ENCODE data around the gene ZNF408. TPM values are rescaled to one million over a fixed set of nuclear protein-coding genes. Genes with fewer than 3 reads are reported as not detected.
"Not testable (repeated sequence)": the region's sequence is repeated elsewhere in the genome, so short reads cannot be mapped to it uniquely, and the experiment has no call there.

The ZNF408 gene
- total RNA-seq, 1 donor from 2014 or later = 7.8 TPM

- DNase-seq (ENCODE audit: low read depth) = no peak
Measured at GRCh38 chr11:46697303-46697702, 3.5 kb upstream of the ZNF408 start.

DNA sequence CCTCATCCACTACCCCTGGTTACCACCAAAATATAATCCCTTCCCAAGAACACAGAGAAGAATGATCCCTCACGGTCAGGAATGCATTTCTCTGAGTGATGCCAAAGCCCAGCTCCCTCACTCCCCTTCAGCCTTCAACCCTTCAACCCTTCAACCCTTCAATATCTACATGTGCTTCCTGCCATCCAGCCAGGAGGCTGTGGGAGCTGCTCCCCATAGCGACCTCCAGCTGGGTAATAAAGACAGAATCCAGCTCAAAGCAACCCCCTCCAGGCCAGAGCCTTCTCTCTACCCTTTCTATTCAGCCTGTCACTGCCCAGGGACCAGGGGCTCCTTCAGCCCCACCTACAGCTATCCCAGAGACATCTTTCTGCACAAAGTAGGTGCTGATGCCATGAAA lies 3.1 kb upstream of the ZNF408 start:
- DNase-seq (ENCODE audit: low read depth) = no peak

- DNase-seq (ENCODE audit: low read depth) = peak; percentile 46
Measured at GRCh38 chr11:46698597-46698996, 2.2 kb upstream of the ZNF408 start.

GRCh38 chr11:46701078-46701654 lies 335 bp downstream of the ZNF408 start:
- DNase-seq (ENCODE audit: low read depth) = no peak

GRCh38 chr11:46705070-46705688 lies 4.3 kb downstream of the ZNF408 start:
- no peak for DNase-seq (ENCODE audit: low read depth)

DNA sequence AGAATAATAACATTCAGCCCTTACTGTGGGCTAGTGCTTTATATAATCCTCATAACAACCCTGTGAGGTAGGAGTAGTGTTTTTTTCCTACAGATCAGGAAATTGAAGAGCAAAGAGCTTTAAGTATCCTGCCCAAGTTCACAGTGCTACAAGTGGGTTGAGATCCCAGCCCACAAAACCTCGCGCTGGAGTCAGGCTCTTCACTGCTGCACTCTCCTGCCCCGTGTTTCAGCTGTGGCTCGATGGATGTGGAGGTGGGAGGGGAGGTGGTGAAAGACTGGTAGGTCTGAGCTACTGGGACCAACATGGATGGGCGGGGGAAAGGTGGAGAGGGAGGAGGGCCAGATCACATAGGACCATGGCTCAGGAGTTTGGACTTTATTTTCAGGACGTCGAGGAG lies 6.1 kb downstream of the ZNF408 start:
- DNase-seq (ENCODE audit: low read depth) = no peak

- DNase-seq (ENCODE audit: low read depth) = not testable (repeated sequence)
Measured at GRCh38 chr11:46709351-46709750, 8.5 kb downstream of the ZNF408 start.

- peak; percentile 87 for DNase-seq (ENCODE audit: low read depth)
Measured at GRCh38 chr11:46710821-46711269, 10.0 kb downstream of the ZNF408 start.

DNA sequence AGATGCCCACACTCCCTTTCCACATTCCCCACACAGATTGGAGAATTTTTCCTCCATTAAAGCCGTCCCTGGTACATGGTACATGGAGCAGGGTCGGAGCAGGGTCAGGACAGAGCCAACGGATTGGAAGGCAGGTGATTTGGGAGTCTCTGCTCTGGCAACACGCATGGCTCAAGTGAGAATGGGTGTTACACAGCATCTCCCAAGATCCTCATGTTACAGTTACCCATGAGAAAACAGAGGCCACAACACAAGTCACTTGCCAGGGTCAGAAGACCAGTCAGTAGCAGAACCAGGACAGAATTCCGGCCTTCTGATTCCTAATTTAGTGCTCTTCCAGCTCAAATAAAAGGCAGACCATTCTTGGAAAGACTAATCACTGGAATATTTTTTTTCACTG lies 10.5 kb downstream of the ZNF408 start:
- DNase-seq (ENCODE audit: low read depth) = no peak

DNA sequence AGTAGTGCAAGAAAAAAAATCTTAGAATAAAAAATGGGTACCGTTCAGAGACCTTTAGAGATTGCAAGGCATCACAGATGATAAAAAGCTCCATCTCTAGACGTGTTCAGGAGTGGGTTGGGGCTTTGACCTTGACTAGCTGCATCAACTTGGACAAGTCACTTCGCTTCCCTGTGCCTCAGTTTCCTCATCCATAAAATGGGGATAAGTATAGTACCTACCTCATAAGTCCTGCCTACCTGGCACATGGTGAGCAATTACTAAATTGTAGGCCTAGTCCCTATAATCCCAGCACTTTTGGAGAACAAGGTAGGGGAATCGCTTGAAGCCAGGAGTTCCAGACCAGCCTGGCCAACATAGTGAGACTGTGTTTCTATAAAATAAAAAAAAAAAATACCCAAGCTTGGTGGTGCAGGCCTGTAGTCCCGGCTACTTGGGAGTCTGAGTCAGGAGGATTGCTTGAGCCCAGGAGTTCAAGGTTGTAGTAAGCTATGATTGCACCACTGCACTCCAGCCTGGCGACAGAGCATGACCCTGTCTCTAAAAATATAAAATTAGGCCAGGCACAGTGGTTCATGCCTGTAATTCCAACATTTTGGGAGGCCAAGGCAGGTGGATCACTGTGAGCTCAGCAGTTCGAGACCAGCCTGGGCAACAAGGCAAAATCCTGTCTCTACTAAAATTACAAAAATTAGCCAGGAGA lies 12.2 kb downstream of the ZNF408 start:
- no peak for DNase-seq (ENCODE audit: low read depth)

GRCh38 chr11:46717825-46718154 lies 17.0 kb downstream of the ZNF408 start:
- DNase-seq (ENCODE audit: low read depth) = not testable (repeated sequence)

GRCh38 chr11:46718155-46719019 lies 17.6 kb downstream of the ZNF408 start:
- peak; percentile 18 for DNase-seq (ENCODE audit: low read depth)

GRCh38 chr11:46719048-46719542 lies 18.3 kb downstream of the ZNF408 start, which contains the start of gene F2:
Gene F2, plus strand, starts transcription at chr11:46719213. Its CDS starts 23 bp downstream, at chr11:46719236.
- peak; percentile 74 for DNase-seq (ENCODE audit: low read depth)

- DNase-seq (ENCODE audit: low read depth) = no peak
Measured at GRCh38 chr11:46719543-46720218, 18.9 kb downstream of the ZNF408 start.

- DNase-seq (ENCODE audit: low read depth) = no peak
Measured at GRCh38 chr11:46721286-46721685, 20.5 kb downstream of the ZNF408 start.

DNA sequence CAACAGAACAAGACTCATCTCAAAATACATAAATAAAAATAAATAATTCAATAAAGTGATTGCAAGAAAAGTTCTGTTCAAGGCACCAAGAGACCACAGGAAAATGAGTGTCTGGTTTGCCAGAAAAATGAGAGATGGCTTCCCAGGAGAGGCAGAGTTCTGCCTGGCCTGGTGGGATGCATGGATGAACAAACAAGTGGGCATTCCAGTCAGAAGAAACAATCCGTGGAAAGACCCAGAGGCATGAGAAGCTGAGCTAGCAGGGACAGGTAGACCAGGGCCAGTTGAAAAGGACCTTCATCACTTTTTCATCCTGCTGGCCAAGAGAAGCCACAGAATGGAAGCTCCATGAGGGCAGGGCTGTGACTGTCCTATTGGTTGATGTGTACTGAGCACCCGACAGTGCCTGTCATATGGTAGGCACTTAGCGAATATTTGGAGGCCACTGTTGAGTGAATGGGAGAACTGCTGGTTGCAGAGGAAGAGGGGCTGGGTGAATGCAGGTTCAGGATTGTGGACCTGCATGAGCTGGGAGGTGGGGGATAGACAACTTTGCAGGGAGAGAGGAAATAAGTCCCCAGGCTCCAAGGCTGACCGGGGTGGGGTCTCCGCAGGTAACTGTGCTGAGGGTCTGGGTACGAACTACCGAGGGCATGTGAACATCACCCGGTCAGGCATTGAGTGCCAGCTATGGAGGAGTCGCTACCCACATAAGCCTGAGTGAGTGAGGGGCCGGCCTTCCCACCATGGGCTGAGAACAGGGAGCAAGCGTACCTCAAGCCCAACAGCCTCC lies 21.9 kb downstream of the ZNF408 start:
- DNase-seq (ENCODE audit: low read depth) = no peak

DNA sequence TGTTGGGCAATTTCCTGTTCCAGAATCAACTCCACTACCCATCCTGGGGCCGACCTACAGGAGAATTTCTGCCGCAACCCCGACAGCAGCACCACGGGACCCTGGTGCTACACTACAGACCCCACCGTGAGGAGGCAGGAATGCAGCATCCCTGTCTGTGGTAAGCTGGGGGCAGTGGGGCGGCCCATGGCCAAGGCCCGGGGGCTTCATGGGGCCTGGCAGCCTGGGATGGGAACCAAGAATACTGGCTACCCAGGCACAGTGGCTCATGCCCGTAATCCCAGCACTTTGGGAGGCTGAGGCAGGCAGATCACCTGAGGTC lies 22.5 kb downstream of the ZNF408 start:
- DNase-seq (ENCODE audit: low read depth) = no peak

DNA sequence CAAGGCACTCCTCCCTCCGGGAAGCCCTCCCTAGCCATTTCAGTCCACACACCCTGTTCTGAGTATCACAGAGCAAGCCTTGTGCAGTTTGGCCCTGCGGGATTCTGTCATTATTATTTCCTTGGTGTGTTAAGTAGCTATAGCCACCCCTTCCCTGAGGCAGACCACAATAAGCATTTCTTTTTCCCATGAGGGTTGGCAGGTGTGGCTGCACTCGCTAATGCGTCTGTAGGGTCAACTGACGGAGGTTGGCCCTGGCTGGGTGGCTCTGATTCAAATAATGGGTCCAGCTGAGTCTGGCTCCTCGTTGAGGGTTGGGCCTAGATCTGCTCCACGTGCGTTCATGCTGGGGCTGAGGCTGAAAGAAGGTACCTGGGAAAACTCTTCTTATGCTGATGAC lies 23.3 kb downstream of the ZNF408 start:
- no peak for DNase-seq (ENCODE audit: low read depth)

DNA sequence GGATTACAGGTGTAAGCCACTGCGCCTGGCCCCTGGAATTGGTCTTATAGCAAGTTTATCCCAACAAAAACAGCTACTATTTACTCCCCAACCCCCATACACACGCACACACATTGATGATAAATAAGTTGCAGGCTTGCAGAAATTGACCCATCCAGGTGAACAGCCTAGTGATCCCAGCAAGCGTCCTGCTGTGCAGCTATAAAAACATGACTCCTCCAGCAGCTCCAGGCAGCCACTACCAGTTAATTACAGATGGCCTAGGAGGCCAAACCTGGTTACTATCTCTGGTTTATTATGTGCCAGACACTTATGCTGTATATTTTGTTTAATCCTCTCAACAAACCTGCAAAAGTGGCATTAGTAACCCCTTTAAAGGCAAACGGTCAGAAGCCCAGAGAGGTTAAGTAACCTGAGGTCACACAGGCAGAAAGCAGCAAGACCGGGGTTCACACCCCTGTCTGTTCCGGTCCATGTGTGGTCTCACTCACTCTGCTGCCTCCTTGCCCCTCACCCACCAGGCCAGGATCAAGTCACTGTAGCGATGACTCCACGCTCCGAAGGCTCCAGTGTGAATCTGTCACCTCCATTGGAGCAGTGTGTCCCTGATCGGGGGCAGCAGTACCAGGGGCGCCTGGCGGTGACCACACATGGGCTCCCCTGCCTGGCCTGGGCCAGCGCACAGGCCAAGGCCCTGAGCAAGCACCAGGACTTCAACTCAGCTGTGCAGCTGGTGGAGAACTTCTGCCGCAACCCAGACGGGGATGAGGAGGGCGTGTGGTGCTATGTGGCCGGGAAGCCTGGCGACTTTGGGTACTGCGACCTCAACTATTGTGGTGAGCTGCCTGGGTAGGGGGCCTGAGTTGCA lies 24.7 kb downstream of the ZNF408 start:
- DNase-seq (ENCODE audit: low read depth) = no peak

All from renal cortical epithelial cell (primary cell).